ENCODE measurements around the gene INTS6L.

GRCh38 chrX:135480076-135480475 lies 40.4 kb upstream of the INTS6L start:
- TF ChIP-seq POLR2A (IDR thresholded peaks at IDR 0.05; ENCODE audit: low read length) (no peak), GATA1 (IDR thresholded peaks at IDR 0.05; ENCODE audit: low read depth, low read length) (no peak)
